BLaER1 treated with 17β-estradiol and CSF1 and Interleukin-3, amounts not matched to agents 10 nM and 100 nM (cell line): Measurements from ENCODE around the gene MRPS9.
A peak's percentile ranks its signal among the peaks of the same experiment; 100 is the strongest.

Experiments used
- H3K27ac ChIP-seq, 11 experiments: shearing (Covaris generic); formaldehyde crosslinking; 2 replicates each; pipeline ENCODE4 v1.8.1; 2022
- H3K27me3 ChIP-seq, 11 experiments: shearing (Covaris generic); formaldehyde crosslinking; 2 replicates each; pipeline ENCODE4 v1.8.1; 2022
- H3K36me3 ChIP-seq, 11 experiments: shearing (Covaris generic); formaldehyde crosslinking; 2 replicates each; pipeline ENCODE4 v1.8.1; 2022
- H3K4me1 ChIP-seq, 10 experiments: shearing (Covaris generic); formaldehyde crosslinking; 2 replicates each; pipeline ENCODE4 v1.8.1; 2022
- H3K4me2 ChIP-seq, 11 experiments: shearing (Covaris generic); formaldehyde crosslinking; 2 replicates each; pipeline ENCODE4 v1.8.1; 2022
- H3K4me3 ChIP-seq, 10 experiments: shearing (Covaris generic); formaldehyde crosslinking; 2 replicates each; pipeline ENCODE4 v1.8.1; 2022
- H3K9ac ChIP-seq, 11 experiments: shearing (Covaris generic); formaldehyde crosslinking; 2 replicates each; pipeline ENCODE4 v1.8.1; 2022
- H3K9me3 ChIP-seq, 11 experiments: shearing (Covaris generic); formaldehyde crosslinking; replicated peaks in 1 of 11; 2 replicates each; pipeline ENCODE4 v1.8.1; 2022
- H4K20me1 ChIP-seq, 11 experiments: shearing (Covaris generic); formaldehyde crosslinking; 2 replicates each; pipeline ENCODE4 v1.8.1; 2022
- Cebpa-rat ChIP-seq, 11 experiments: shearing (Covaris generic); IDR thresholded peaks; 2 replicates each; pipeline ENCODE4 v1.8.1; 2022

The MRPS9 gene

GRCh38 chr2:105144152-105144940, 106.5 kb downstream of the MRPS9 start:
- peak overlapping the region in 9 of 11 experiments; percentile 27 to 70 (median 62); a peak in 16 of 22 replicates for H3K9ac ChIP-seq
- H3K4me2 ChIP-seq: peak overlapping the region; percentile 57 to 82 (median 66); a peak in 21 of 22 replicates
- H3K4me1 ChIP-seq: peaks cover 0 to 9% (median 2%) of the 10 kb centered on the region in 10 experiments; a peak in 8 of 20 replicates
- TF ChIP-seq Cebpa-rat (IDR thresholded peaks at IDR 0.05): no peak
- H3K27ac ChIP-seq: peak overlapping the region in 2 of 11 experiments; percentile 32 to 49; a peak in 2 of 22 replicates
- H3K9me3 ChIP-seq: no peaks in the 10 kb centered on the region
- no peaks in the 10 kb centered on the region for H3K36me3 ChIP-seq
- H4K20me1 ChIP-seq: no peaks in the 10 kb centered on the region
- peak overlapping the region; percentile 40 to 72 (median 63) for H3K4me3 ChIP-seq
- H3K27me3 ChIP-seq: peaks cover 0 to 19% (median 0%) of the 10 kb centered on the region in 11 experiments; a peak in 5 of 22 replicates

- H3K9ac ChIP-seq: no peak overlapping the region
- H3K36me3 ChIP-seq: no peaks in the 10 kb centered on the region
- no peak overlapping the region for H3K27ac ChIP-seq
- no peaks in the 10 kb centered on the region for H4K20me1 ChIP-seq
- TF ChIP-seq Cebpa-rat (IDR thresholded peaks at IDR 0.05): no peak
- H3K4me3 ChIP-seq: peak overlapping the region in 3 of 10 experiments; percentile 62 to 64 (median 63); a peak in 5 of 20 replicates
- peaks cover 0 to 9% (median 2%) of the 10 kb centered on the region in 10 experiments; a peak in 8 of 20 replicates for H3K4me1 ChIP-seq
- no peaks in the 10 kb centered on the region for H3K9me3 ChIP-seq
- peaks cover 0 to 19% (median 0%) of the 10 kb centered on the region in 11 experiments; a peak in 5 of 22 replicates for H3K27me3 ChIP-seq
- H3K4me2 ChIP-seq: peak overlapping the region in 10 of 11 experiments; percentile 57 to 75 (median 66); a peak in 17 of 22 replicates
Measured at GRCh38 chr2:105144941-105145300, 107.1 kb downstream of the MRPS9 start.

DNA sequence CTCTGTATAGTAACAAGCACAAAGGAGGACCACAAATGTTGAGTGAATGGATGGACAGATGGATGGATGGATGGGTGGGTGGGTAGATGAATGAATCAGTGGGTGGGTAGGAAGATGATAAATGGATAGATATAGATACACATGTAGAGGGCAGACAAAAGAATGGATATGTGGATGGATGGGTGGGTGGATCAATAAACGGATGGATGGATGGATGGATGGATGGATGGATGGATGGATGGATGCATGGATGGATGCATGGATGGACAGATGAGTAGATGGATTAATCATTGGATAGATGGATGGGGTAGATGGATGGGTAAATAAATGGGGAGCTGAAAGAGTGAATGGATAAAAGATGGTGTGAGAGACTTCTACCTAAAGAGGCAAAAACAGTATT, 111.4 kb downstream of the MRPS9 start:
- Histone ChIP-seq H4K20me1 (no peaks in the 10 kb centered on the region), H3K36me3 (no peaks in the 10 kb centered on the region), H3K27ac (no peak overlapping the region), H3K9me3 (no peaks in the 10 kb centered on the region), H3K4me1 (peaks cover 0 to 9% (median 2%) of the 10 kb centered on the region in 10 experiments; a peak in 8 of 20 replicates), H3K9ac (no peak overlapping the region), H3K27me3 (peaks cover 0 to 9% (median 0%) of the 10 kb centered on the region in 11 experiments; a peak in 5 of 22 replicates), H3K4me3 (no peak overlapping the region), H3K4me2 (no peak overlapping the region)
- TF ChIP-seq Cebpa-rat (IDR thresholded peaks at IDR 0.05): no peak
